GM21723 (cell line): ENCODE measurements around the gene EEF1A2.

Experiments
- ATAC-seq: cut with Tn5 transposase; IDR thresholded peaks from one replicate; pipeline ENCODE4 v1.9.1; 2021; ENCODE audit warnings: mild to moderate bottlenecking, moderate library complexity; ENCODE audit not compliant: unreplicated experiment

Gene EEF1A2

GRCh38 chr20:63455568-63455859, 43.4 kb downstream of the EEF1A2 start:
- no peak for ATAC-seq

GRCh38 chr20:63454731-63455567, 43.9 kb downstream of the EEF1A2 start:
- no peak for ATAC-seq

GRCh38 chr20:63452821-63453523, 45.9 kb downstream of the EEF1A2 start:
- no peak for ATAC-seq

- no peak for ATAC-seq
Measured at GRCh38 chr20:63452341-63452740, 46.5 kb downstream of the EEF1A2 start.

GRCh38 chr20:63451821-63452220, 47.1 kb downstream of the EEF1A2 start:
- no peak for ATAC-seq

- no peak for ATAC-seq
Measured at GRCh38 chr20:63449796-63450730, 48.8 kb downstream of the EEF1A2 start.

- no peak for ATAC-seq
Measured at GRCh38 chr20:63449025-63449424, 49.9 kb downstream of the EEF1A2 start.

- no peak for ATAC-seq
Measured at GRCh38 chr20:63448031-63448430, 50.9 kb downstream of the EEF1A2 start.

GRCh38 chr20:63447320-63447719, 51.6 kb downstream of the EEF1A2 start:
- no peak for ATAC-seq

GRCh38 chr20:63446216-63447024, 52.5 kb downstream of the EEF1A2 start:
- ATAC-seq = no peak

GRCh38 chr20:63445075-63445734, 53.7 kb downstream of the EEF1A2 start:
- ATAC-seq = no peak

- ATAC-seq = no peak
Measured at GRCh38 chr20:63444548-63444947, 54.3 kb downstream of the EEF1A2 start.

- ATAC-seq = no peak
Measured at GRCh38 chr20:63443606-63444395, 55.1 kb downstream of the EEF1A2 start.

GRCh38 chr20:63442100-63442493, 56.8 kb downstream of the EEF1A2 start:
- ATAC-seq = no peak

GRCh38 chr20:63441136-63442099, 57.5 kb downstream of the EEF1A2 start:
- no peak for ATAC-seq

- ATAC-seq = no peak
Measured at GRCh38 chr20:63440366-63440955, 58.4 kb downstream of the EEF1A2 start.

- no peak for ATAC-seq
Measured at GRCh38 chr20:63439866-63440265, 59.0 kb downstream of the EEF1A2 start.

- no peak for ATAC-seq
Measured at GRCh38 chr20:63438121-63438520, 60.8 kb downstream of the EEF1A2 start.
